CD4-positive, alpha-beta T cell treated with Interleukin-15 for 4 hours (primary cell): ENCODE data around the gene KCNG1.
"Not testable (repeated sequence)": the region's sequence is repeated elsewhere in the genome, so short reads cannot be mapped to it uniquely, and the experiment has no call there.

Source experiments
- DNase-seq: peaks from one replicate; pipeline ENCODE4 v3.0.0-alpha.2; 2020; ENCODE audit warnings: low spot score

Gene KCNG1

GRCh38 chr20:50987493-50988210 is 35.3 kb downstream of the KCNG1 start:
- peak; percentile 78 for DNase-seq

GRCh38 chr20:50983321-50983720 is 39.6 kb downstream of the KCNG1 start:
- no peak for DNase-seq

GRCh38 chr20:50982363-50982762 is 40.5 kb downstream of the KCNG1 start:
- DNase-seq = no peak

GRCh38 chr20:50981714-50982048 is 41.2 kb downstream of the KCNG1 start:
- DNase-seq = no peak

GRCh38 chr20:50980851-50981713 is 41.8 kb downstream of the KCNG1 start:
- peak; percentile 61 for DNase-seq

GRCh38 chr20:50980071-50980681 is 42.7 kb downstream of the KCNG1 start:
- DNase-seq = no peak

GRCh38 chr20:50978533-50978932 is 44.4 kb downstream of the KCNG1 start:
- not testable (repeated sequence) for DNase-seq

GRCh38 chr20:50977066-50978021 is 45.6 kb downstream of the KCNG1 start:
- DNase-seq = no peak

GRCh38 chr20:50975701-50976330 is 47.1 kb downstream of the KCNG1 start:
- no peak for DNase-seq

GRCh38 chr20:50969912-50970311 is 53.0 kb downstream of the KCNG1 start:
- DNase-seq = no peak

GRCh38 chr20:50969435-50969834 is 53.5 kb downstream of the KCNG1 start:
- no peak for DNase-seq

- no peak for DNase-seq
These were observed 54.6 kb downstream of the KCNG1 start for GRCh38 chr20:50968289-50968688.

- DNase-seq = no peak
These were observed 55.3 kb downstream of the KCNG1 start for GRCh38 chr20:50967586-50967985.

GRCh38 chr20:50959543-50960126 is 63.3 kb downstream of the KCNG1 start:
- no peak for DNase-seq

GRCh38 chr20:50958615-50959542 is 64.0 kb downstream of the KCNG1 start, which contains the start of gene MOCS3:
TSS of gene MOCS3 (plus strand) at chr20:50958818. CDS start at chr20:50958843, 25 bp downstream.
- peak; percentile 85 for DNase-seq

- peak; percentile 87 for DNase-seq
These were observed 64.9 kb downstream of the KCNG1 start, which contains the start of gene DPM1 for GRCh38 chr20:50957798-50958614. TSS of gene DPM1 (minus strand) at chr20:50958532. CDS start at chr20:50958523, 9 bp downstream.

- no peak for DNase-seq
These were observed 65.6 kb downstream of the KCNG1 start for GRCh38 chr20:50957276-50957675.

- no peak for DNase-seq
These were observed 69.1 kb downstream of the KCNG1 start for GRCh38 chr20:50953821-50954220.
